Measurements from ENCODE around the gene ATP6V1D.

- TF ChIP-seq, protein P1, sequence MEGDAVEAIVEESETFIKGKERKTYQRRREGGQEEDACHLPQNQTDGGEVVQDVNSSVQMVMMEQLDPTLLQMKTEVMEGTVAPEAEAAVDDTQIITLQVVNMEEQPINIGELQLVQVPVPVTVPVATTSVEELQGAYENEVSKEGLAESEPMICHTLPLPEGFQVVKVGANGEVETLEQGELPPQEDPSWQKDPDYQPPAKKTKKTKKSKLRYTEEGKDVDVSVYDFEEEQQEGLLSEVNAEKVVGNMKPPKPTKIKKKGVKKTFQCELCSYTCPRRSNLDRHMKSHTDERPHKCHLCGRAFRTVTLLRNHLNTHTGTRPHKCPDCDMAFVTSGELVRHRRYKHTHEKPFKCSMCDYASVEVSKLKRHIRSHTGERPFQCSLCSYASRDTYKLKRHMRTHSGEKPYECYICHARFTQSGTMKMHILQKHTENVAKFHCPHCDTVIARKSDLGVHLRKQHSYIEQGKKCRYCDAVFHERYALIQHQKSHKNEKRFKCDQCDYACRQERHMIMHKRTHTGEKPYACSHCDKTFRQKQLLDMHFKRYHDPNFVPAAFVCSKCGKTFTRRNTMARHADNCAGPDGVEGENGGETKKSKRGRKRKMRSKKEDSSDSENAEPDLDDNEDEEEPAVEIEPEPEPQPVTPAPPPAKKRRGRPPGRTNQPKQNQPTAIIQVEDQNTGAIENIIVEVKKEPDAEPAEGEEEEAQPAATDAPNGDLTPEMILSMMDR (IDR thresholded peaks at IDR 0.05) = no peak
- no peak for TF ChIP-seq POLR2A (IDR thresholded peaks at IDR 0.05)
These were observed 46.5 kb downstream of the ATP6V1D start for GRCh38 chr14:67313153-67313552.
